Vagina (tissue), 2 donors: ENCODE data around the gene LCN2. TPM values are rescaled to one million over a fixed set of nuclear protein-coding genes. Genes with fewer than 3 reads are reported as not detected.

Experiments used
- DNase-seq, 2 donors: peaks; one replicate each; pipeline ENCODE4 v3.0.0-alpha.2; 2017; ENCODE audit errors: extremely low spot score in 2 of 2
- H3K27ac ChIP-seq: fragments of 200-600 bp; sonication (generic); one replicate; pipeline ENCODE4 v1.5.1; 2019
- H3K27me3 ChIP-seq: fragments of 200-600 bp; sonication (generic); one replicate; pipeline ENCODE4 v1.5.1; 2019
- H3K36me3 ChIP-seq, 2 donors: fragments of 200-600 bp; sonication (generic); one replicate each; pipeline ENCODE4 v1.5.1; 2017 to 2019
- H3K4me1 ChIP-seq: fragments of 200-600 bp; sonication (generic); one replicate; pipeline ENCODE4 v1.5.1; 2019
- H3K4me3 ChIP-seq, 2 donors: fragments of 200-600 bp; sonication (generic); 1 replicate in 1 of 2; 2 replicates in 1 of 2; pipeline ENCODE4 v1.5.1; 2016 to 2019
- H3K9me3 ChIP-seq: fragments of 200-600 bp; sonication (generic); one replicate; pipeline ENCODE4 v1.5.1; 2019
- POLR2A ChIP-seq, 2 donors: fragments of 450-650 bp; IDR thresholded peaks; one replicate each; pipeline ENCODE4 v1.6.1; 2017; ENCODE audit warnings: antibody characterized with exemption in 2 of 2, mild to moderate bottlenecking in 2 of 2, moderate library complexity in 2 of 2
- POLR2AphosphoS5 ChIP-seq, 2 donors: sonication (generic); formaldehyde crosslinking; IDR thresholded peaks; one replicate each; pipeline ENCODE4 v1.9.0; 2017; ENCODE audit warnings: antibody characterized with exemption in 2 of 2, mild to moderate bottlenecking in 2 of 2, low read depth in 1 of 2; ENCODE audit not compliant: insufficient read depth in 1 of 2
- intact Hi-C: fragments of 100-400 bp; cut with DNase I; formaldehyde crosslinking; loops from one replicate; pipeline ENCODE4 v1.15.1; 2023
- total RNA-seq: library from RNA; depleted of rRNA; stranded (reverse); fragments of >200 nt; gene quantifications from one replicate; pipeline ENCODE4 v1.2.3, GENCODE V29; 2016
- TF ChIP-seq, protein P1 (sequence below), 3 experiments: fragments of 450-650 bp in 2 of 3; fragments of 200-600 bp in 1 of 3; sonication (generic) in 1 of 3; IDR thresholded peaks; one replicate each; pipeline ENCODE4 v1.5.1; 2017 to 2019; ENCODE audit warnings: antibody characterized with exemption in 3 of 3, mild to moderate bottlenecking in 2 of 3, moderate library complexity in 2 of 3

LCN2 gene
- total RNA-seq, 1 donor from 2014 or later: 136 TPM

- TF ChIP-seq POLR2AphosphoS5 (IDR thresholded peaks at IDR 0.05; ENCODE audit: insufficient read depth in 1 of 2, low read depth in 1 of 2) (no peak), POLR2A (IDR thresholded peaks at IDR 0.05) (no peak)
- TF ChIP-seq, protein P1, sequence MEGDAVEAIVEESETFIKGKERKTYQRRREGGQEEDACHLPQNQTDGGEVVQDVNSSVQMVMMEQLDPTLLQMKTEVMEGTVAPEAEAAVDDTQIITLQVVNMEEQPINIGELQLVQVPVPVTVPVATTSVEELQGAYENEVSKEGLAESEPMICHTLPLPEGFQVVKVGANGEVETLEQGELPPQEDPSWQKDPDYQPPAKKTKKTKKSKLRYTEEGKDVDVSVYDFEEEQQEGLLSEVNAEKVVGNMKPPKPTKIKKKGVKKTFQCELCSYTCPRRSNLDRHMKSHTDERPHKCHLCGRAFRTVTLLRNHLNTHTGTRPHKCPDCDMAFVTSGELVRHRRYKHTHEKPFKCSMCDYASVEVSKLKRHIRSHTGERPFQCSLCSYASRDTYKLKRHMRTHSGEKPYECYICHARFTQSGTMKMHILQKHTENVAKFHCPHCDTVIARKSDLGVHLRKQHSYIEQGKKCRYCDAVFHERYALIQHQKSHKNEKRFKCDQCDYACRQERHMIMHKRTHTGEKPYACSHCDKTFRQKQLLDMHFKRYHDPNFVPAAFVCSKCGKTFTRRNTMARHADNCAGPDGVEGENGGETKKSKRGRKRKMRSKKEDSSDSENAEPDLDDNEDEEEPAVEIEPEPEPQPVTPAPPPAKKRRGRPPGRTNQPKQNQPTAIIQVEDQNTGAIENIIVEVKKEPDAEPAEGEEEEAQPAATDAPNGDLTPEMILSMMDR (IDR thresholded peaks at IDR 0.05): no peak
- Histone ChIP-seq H3K27me3 (no peaks in the 10 kb centered on the region), H3K9me3 (no peaks in the 10 kb centered on the region), H3K36me3 (no peaks in the 10 kb centered on the region), H3K4me3 (no peak overlapping the region), H3K4me1 (peaks cover 21% of the 10 kb centered on the region), H3K27ac (no peak overlapping the region)
- no peak for DNase-seq
- intact Hi-C loops: no loop called here
Observed at GRCh38 chr9:128153947-128154695, 4.9 kb downstream of the LCN2 start.

DNA sequence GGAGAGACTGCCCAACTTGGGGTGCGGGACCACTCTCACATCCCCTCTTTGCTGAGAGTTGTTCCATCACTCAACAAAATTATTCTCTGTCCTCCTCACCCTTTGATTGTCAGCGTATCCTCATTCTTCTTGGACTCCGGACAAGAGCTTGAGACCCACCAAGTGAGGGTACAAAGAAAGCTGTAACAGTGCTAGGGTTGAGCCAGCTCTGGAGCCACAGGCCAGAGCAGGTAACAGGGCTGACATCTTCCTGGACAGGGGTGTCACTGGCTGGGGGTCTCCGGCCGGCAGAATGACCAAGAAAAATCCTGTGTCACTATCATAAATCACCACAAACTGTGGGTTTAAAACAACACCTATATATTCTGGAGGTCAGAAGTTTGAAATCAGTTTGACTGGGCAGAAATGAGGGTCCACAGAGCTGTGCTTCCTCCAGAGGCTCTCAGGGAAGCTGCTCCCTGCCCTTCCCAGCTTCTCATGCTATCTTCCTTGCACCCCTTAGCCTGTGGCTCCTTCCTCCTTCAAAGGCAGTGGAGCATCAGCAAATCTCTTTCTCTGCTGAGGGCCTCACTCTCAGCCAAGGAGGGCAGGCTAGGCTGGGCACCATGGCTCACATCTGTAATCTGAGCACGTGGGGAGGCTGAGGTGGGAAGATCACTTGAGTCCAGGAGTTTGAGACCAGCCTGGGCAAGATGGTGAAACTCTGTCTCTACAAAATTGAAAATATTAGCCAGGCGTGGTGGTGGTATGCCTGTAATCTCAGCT, 6.7 kb downstream of the LCN2 start:
- intact Hi-C loops: no loop called here
- TF ChIP-seq, protein P1 (IDR thresholded peaks at IDR 0.05): no peak
- TF ChIP-seq POLR2AphosphoS5 (IDR thresholded peaks at IDR 0.05; ENCODE audit: insufficient read depth in 1 of 2, low read depth in 1 of 2): no peak
- TF ChIP-seq POLR2A (IDR thresholded peaks at IDR 0.05): no peak
- Histone ChIP-seq H3K27me3 (no peaks in the 10 kb centered on the region), H3K4me1 (peaks cover 14% of the 10 kb centered on the region), H3K9me3 (no peaks in the 10 kb centered on the region), H3K27ac (no peak overlapping the region), H3K36me3 (no peaks in the 10 kb centered on the region), H3K4me3 (no peak overlapping the region)
- no peak for DNase-seq

GRCh38 chr9:128159522-128159783, 10.2 kb downstream of the LCN2 start:
- Histone ChIP-seq H3K4me1 (peaks cover 27% of the 10 kb centered on the region), H3K36me3 (peaks cover 0 to 19% of the 10 kb centered on the region in 2 donors), H3K27ac (peak overlapping the region; percentile 68), H3K4me3 (peak overlapping the region; percentile 59 to 62), H3K9me3 (no peaks in the 10 kb centered on the region), H3K27me3 (no peaks in the 10 kb centered on the region)
- intact Hi-C loops: no loop called here
- no peak for DNase-seq
- TF ChIP-seq POLR2A (IDR thresholded peaks at IDR 0.05) (no peak), POLR2AphosphoS5 (IDR thresholded peaks at IDR 0.05; ENCODE audit: insufficient read depth in 1 of 2, low read depth in 1 of 2) (no peak)
- TF ChIP-seq, protein P1 (IDR thresholded peaks at IDR 0.05): no peak

DNA sequence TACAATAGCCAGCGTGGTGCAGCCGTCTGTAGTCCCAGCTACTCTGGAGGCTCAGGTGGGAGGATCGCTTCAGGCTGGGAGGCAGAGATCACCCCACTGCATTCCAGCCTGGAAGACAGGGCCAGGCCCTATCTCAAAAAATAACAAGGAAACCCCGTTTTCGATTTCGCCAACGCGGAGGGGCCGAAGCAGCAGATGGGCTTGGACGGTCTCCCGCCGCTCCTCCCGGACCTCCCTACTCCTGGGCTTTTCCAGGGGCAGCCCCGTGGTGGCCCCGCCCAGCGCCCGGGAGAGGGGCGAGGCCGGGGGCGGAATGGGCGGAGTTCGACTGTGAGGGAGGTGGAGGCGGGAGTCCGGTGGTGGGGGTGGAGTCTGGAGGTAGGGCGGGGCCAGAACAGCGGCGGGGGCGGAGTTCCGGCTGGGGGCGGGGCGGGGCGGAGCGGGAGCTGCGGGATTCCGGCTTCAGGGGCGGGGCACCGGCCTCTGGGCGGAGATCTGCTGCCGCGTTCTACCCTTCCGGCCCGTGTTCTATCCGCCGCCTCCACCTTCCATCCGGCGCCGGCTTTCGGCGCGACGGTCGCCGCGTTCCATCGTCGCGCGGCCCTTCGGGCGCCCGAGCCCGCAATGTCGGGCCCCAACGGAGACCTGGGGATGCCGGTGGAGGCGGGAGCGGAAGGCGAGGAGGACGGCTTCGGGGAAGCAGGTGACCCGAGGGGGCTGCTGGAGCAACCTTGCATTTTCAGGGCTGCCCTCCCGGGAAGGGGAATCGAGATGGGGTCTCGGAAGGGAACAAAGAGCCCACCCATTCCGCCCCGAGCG, 10.7 kb downstream of the LCN2 start, which contains the start of gene BBLN:
Gene BBLN, plus strand, starts transcription at position 482 of the 819 bp plus-strand sequence. Its CDS starts 143 bp downstream, at position 625.
- no peaks in the 10 kb centered on the region for H3K27me3 ChIP-seq
- TF ChIP-seq, protein P1 (IDR thresholded peaks at IDR 0.05): no peak
- peak; percentile 72 to 80 for TF ChIP-seq POLR2AphosphoS5 (IDR thresholded peaks at IDR 0.05; ENCODE audit: insufficient read depth in 1 of 2, low read depth in 1 of 2)
- TF ChIP-seq POLR2A (IDR thresholded peaks at IDR 0.05): peak in 1 of 2 donors; percentile 39
- peak within 1 kb of the TSS; percentile 59 to 66 for H3K4me3 ChIP-seq
- peaks cover 0 to 25% of the 10 kb centered on the region in 2 donors for H3K36me3 ChIP-seq
- peak within 1 kb of the TSS; percentile 68 for H3K27ac ChIP-seq
- no peaks in the 10 kb centered on the region for H3K9me3 ChIP-seq
- DNase-seq: peak in 1 of 2 donors; percentile 96
- intact Hi-C loops: no loop called here
- H3K4me1 ChIP-seq: peaks cover 27% of the 10 kb centered on the region
